Measurements from ENCODE around the gene C11orf98.
"Not testable (repeated sequence)": the region's sequence is repeated elsewhere in the genome, so short reads cannot be mapped to it uniquely, and the experiment has no call there.

C11orf98 gene

GRCh38 chr11:62665075-62665598 lies at the start of gene C11orf98, which contains the start of gene CSKMT:
C11orf98 (minus strand) TSS chr11:62665210; CDS start chr11:62665169, 41 bp downstream.
CSKMT (plus strand) TSS chr11:62665312; CDS start chr11:62665880, 568 bp downstream.
- DNase-seq (ENCODE audit: low spot score): peak; percentile 99

DNA sequence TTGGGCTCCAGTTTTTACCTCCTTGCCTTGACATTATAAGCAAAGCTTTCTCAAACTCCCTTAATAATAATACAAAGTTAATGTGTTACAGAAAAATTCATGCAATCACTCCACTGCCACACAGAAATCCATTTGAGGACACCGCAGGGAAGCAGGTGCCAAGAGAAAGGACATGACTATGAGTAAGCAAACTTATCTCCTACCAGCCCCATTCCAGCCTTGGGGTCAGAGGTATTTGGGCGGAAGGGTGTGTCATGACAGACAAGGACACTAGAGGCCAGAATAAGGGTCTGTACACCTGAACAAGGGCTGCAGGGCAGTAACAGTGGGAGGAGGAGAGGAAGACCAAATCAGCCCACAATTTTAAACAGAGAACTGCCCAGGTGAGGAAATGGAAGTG lies 48.3 kb upstream of the C11orf98 start:
- DNase-seq (ENCODE audit: low spot score): no peak

DNA sequence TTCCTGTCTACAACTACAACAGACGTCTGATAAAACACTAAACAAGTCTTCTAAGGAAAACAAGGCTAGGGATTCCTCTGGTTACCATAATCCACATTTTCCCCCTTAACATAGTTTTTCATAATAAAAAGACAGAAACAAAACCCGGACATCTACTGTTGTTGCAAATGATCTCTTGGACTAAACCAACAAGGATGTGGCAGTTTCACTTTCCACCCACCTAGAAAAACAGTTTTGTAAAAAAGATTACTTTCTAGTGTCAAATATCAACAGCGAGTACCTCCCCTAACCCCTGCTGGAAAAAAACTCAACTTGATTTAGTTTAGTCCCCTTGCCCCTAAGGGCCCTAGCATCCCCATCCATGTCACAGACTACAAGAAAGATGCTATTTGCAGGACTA lies 47.9 kb upstream of the C11orf98 start:
- no peak for DNase-seq (ENCODE audit: low spot score)

DNA sequence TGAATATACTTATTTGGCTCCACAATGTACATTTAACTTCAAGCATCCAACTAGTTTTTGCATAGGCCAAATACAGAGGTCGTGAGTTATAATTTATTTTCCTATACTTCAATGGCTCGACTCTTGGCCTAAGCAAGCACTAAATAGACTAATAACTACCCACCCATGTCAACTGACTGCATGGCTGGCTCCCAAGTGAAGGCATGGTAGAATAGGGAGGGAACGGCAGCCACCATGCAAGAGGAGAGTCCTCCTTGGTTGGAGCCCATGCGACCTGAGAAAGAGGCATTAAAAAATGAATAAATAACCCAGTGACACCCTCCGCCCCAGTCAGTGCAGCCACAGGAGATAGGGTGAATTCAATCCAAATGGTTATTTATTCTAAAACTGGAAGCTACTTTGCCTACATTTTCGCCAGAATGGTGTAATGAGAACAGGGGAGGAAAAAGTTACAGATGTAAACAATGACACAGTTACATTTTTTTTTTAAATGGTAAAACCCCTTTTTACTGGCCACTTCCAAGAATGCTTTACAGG lies 47.3 kb upstream of the C11orf98 start:
- DNase-seq (ENCODE audit: low spot score): no peak

DNA sequence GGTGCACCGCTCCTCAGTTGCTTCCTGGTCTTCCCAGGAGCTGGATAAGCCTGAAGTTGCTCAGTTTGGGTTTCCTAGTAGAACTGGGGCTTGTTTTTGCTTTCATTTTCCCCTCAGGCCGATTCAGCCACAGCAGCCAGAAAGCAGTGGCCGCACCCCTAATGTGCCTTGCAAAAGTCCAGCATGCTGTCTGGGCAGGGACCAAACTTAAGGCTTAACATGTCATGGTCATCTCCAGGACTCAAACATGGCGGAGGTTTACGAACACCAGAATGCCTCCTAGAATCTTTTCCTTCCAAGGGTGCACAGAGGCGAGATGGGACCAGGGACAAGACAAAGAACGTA lies 45.0 kb upstream of the C11orf98 start:
- DNase-seq (ENCODE audit: low spot score): no peak

DNA sequence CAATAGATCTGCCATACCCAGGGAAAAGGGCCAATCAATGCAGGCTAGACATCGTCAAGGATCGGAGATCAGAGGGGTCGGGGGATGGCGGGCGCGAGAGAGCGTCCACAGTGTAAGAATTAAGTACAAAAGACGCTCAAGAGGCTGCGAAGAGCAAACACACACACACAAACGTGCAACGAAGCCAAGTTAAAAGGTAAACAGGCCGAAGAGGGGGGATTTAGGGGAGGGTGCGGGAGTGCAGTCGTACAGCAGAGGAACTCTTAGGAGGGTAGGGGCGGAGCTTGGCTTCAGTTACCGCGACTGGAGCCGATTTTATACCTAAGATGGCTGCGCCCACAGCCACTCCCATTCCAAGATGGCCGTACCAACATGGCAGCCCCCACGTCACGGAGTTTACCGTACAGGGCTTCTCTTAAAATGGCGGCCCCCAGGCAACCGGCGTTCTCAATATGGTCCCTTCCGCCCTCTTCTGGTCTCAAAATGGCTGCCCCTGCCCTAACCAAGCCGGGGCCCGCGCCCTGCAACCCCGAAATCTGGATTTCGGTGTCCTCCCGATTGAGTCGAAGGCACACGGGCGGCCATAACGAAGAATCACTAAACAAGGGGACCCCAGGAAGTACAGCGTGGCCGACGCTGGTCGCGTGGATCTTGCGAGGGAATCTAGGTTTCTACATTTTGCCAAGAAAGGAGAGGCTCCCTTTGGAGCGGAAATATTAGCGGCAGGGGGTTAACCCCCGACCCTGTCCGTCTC lies 44.4 kb upstream of the C11orf98 start:
- DNase-seq (ENCODE audit: low spot score): peak; percentile 96

- DNase-seq (ENCODE audit: low spot score): no peak
These were observed 43.8 kb upstream of the C11orf98 start for GRCh38 chr11:62708793-62709192.

DNA sequence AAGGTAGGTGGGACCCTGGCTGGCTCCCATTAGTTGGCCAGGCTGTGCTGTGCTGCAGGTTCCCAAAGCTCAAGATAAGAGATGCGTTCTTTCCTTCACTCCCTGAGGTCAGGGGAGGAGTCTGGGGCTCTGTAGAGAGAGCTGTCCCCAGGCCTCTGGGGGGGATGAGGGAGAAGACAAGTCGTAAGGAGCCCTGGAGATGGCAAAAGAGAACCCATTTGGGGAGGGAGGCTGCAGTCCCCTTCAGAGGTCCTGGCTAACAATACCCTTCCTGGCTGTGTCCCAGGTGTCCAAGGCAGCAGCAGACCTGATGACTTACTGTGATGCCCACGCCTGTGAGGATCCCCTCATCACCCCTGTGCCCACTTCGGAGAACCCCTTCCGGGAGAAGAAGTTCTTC lies 43.4 kb upstream of the C11orf98 start:
- DNase-seq (ENCODE audit: low spot score): no peak

DNA sequence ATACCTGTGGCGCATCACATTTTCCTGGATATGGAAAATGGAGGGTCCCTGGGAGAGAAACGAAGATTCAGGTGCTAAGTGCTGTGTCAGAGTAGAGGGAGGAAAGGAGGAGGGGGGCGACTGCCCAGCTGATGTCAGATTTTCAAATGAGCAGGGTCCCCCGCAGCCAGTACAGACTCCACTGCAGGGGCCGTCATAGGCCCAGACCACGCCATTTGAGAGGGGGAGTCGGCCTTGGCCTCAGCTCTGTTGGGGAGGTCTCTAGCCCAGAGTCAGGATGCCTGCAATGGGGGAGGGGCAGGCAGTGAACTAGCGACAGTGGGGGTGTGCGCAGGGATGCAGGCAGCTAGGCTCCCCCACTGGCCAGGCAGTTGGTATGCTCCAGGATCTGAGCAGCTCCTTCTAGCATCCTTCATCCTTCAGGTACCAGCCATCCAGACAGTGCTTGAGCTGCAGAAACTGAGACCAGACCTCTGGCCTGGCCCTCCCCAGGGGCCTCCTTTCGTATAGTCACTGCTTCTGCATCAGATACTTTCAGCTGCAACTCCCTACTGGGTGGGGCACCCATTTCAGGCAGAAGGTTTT lies 42.4 kb upstream of the C11orf98 start, which contains the start of the genes BSCL2 and GNG3:
Gene BSCL2, minus strand, starts transcription at position 148 of the 585 bp plus-strand sequence. CDS start 229 bp downstream, outside the sequence.
Gene GNG3, plus strand, starts transcription at position 400 of the 585 bp plus-strand sequence. CDS start 620 bp downstream, outside the sequence.
- no peak for DNase-seq (ENCODE audit: low spot score)

DNA sequence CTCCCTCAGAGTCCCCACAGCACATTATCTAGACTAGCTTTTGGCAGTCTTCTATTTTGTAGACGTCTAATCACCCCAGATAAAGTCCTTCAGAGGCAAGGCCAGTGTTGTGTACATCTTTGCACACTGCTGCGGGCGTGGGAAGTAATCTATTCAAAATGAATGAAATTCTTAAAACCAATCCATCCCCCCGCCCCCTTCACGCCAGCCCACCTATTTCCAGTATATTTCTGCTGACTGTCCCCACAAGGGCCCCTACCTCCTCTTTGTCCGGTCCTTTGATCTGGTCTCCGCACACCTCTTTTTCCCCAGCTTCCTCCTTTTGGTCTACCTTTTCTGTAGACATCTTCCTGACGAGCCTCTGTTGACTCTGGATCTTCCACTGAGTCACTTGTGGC lies 41.8 kb upstream of the C11orf98 start:
- DNase-seq (ENCODE audit: low spot score): no peak

GRCh38 chr11:62705880-62706849 lies 41.2 kb upstream of the C11orf98 start:
- DNase-seq (ENCODE audit: low spot score): peak; percentile 97

GRCh38 chr11:62705413-62705812 lies 40.4 kb upstream of the C11orf98 start:
- DNase-seq (ENCODE audit: low spot score): no peak

DNA sequence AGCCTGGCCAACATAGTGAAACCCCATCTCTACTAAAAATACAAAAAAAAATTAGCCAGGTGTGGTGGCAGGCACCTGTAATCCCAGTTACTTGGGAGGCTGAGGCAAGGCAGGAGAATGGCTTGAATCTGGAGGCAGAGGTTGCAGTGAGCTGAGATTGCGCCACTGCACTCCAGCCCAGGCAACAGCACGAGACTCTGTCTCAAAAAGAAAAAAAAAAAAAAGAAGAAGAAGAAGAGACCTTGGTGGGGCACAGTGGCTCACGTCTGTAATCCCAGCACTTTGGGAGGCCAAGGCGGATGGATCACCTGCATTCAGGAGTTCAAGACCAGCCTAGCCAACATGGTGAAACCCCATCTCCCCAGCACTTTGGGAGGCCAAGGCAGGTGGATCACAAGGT lies 38.9 kb upstream of the C11orf98 start:
- DNase-seq (ENCODE audit: low spot score): not testable (repeated sequence)

DNA sequence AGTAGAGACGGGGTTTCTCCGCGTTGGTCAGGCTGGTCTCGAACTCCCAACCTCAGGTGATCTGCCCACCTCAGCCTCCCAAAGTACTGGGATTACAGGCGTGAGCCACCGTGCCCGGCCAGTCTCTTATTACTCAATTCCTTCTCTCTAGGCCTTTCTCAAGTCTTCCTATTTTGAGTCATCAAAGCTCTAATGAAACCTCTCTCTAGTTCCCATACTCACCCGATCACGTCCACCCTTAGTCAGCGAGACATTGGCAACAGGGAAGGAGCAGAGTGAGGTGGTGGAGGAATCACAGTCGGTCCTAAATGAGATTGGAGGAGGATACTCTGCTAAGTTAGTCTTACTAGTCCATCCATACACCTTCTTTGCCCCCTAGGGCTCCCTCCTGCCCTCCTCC lies 37.2 kb upstream of the C11orf98 start:
- no peak for DNase-seq (ENCODE audit: low spot score)

DNA sequence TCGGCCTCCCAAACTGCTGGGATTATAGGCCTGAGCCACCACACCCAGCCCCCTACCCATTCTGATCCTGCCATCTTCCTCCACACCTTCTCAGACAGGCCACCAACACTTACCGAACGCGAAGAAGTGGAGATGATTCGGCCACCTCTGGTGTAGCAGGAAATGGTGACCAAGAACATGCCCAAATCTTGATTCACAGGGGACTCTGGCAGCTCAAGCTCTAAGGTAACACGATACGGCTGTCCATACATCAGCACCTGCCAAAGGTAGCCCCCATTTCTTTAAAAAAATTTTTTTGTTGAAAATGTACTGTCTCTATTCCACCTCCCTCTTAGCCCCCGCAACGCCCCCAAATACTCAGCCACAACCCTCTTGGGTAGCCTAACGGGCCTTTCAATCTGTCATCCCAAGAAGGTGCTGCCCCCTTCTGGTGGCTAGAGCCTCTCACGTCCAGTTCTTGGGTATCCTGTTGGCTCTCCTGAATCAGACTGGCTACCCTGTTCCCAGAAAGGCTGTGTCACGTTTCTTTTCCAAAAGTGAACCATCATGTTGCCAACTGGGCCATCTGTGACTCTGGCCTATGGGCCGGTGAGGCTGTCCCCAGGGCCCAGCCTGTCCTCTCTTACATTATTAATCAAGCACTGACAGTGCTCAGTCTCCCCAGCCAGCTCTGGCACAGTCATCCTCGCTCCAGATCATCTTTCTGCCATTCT lies 29.6 kb upstream of the C11orf98 start:
- DNase-seq (ENCODE audit: low spot score): peak; percentile 78

DNA sequence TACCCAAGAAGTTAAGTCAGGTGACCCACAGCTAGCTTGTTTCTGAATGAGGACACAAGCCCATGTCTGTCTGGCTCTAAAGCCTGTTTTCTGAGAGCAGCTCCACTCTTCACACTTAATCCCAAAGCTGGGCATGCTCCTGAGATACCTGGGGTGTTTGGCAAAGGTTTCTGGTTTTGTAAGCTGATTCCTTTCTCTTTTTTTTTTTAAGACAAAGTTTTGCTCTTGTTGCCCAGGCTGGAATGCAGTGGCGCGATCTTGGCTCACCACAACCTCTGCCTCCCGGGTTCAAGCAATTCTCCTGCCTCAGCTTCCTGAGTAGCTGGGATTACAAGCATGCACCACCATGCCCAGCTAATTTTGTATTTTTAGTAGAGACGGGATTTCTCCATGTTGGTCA lies 28.6 kb upstream of the C11orf98 start:
- not testable (repeated sequence) for DNase-seq (ENCODE audit: low spot score)

GRCh38 chr11:62689421-62690183 lies 24.6 kb upstream of the C11orf98 start, which contains the start of gene LRRN4CL:
LRRN4CL (minus strand) TSS chr11:62689530; CDS start chr11:62688508, 1,022 bp downstream.
- DNase-seq (ENCODE audit: low spot score): peak; percentile 85

DNA sequence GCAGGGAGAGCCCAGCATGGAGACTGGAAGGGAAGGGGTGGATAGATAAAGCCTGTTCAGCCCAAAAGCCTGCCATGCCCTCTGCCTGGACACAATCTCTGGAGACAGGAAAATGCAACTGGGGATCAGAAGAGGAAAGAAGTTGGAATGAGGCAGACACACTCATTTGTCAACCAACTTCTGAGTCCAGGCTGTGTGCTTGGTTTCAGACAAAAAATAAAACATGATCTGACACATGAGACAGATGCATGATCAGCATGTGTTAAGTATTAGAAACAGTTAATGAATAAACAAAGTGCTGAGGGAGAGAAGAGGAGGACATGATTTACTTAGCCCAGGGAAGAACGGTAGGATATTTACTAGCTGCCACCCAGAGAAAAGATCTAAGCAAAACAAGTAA lies 23.5 kb upstream of the C11orf98 start:
- no peak for DNase-seq (ENCODE audit: low spot score)

DNA sequence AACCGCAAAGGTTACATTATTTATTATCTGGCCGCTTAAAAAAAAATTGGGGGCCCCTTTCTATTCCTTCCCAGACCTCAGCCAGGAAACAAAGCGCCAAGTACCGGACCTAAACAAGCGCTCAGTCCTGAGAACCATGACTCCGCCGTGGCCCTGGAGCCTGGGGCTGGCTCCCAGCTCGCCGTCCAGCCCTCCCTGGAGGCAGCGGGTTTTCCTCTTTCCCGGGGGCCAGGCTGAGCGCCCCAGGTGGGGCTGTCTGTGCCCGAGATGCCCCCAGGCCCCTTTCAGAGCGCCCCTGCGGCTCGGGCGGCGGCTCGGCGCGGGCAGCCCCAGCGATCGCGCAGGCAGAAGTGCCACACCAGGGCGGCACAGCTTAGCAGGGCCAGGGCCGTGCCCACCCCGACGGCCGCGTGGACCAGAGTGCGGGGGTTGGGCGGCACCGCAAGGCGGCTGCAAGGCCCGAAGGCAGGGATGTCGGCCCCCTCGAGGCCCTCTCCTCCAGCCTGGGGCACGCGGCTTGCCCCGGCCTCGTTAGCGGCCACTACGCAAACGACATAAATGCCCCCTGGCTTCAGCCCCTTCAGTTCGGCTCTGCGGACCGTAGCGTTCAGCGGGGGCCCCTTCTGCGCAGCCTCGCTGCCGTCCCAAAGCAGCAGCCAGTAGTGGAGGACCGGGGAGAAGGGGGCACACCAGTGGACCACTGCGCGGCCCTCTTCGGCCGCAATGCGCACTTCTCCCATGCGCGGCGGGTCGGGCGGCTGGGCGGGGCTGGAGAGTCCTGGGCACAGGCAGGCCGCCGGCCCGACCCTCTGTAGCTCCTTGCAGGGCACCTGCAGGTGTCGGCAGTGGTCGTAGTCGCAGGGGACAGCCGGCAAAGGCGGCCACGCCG lies 22.7 kb upstream of the C11orf98 start:
- DNase-seq (ENCODE audit: low spot score): no peak
